Suppressor macrophage (primary cell): Measurements from ENCODE around the gene NOXO1.
"Not testable (repeated sequence)": the region's sequence is repeated elsewhere in the genome, so short reads cannot be mapped to it uniquely, and the experiment has no call there.

Experiments used
- DNase-seq, 4 experiments: peaks; one replicate each; pipeline ENCODE4 v3.0.0-alpha.2; 2020 to 2022

NOXO1 gene

DNA sequence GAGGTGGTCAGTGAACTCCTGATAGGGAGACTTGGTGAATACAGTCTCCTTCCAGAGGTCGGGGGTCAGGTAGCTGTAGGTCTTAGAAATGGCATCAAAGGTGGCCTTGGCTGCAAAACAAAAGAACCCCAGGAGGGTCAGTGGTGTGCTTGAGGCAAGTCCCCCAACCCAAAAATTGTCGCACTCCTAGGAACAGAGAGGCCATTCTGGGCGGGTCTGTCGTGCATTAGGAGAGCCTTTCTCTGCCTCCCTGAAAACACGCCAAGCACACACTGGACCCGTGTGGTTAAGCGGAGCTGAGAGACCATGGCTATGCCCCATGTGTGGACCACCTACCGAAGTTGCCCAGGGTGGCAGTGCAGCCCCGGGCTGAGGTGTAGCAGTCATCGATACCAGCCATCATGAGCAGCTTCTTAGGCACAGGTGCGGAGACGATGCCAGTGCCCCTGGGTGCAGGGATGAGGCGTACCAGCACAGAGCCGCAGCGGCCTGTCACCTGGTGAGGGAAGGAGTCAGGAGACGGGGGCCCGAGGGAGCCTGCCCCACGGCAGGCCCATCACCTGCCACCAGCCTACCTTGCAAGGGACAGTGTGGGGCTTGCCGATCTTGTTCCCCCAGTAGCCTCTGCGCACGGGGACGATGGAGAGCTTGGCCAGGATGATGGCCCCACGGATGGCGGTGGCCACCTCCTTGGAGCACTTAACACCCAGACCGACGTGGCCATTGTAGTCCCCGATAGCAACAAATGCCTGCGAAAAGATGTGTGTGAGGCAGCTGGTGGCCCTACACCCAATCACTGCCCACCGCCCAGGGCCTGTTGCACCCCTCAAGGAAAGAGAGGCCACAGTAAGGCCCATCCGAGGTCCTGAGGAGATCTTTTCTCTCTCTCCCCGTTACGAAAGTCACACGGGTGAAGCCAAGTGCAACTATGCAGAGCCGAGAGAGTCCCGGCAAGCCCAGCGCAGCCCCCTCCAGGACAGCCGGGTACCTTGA lies 18.8 kb downstream of the NOXO1 start:
- not testable (repeated sequence) for DNase-seq

DNA sequence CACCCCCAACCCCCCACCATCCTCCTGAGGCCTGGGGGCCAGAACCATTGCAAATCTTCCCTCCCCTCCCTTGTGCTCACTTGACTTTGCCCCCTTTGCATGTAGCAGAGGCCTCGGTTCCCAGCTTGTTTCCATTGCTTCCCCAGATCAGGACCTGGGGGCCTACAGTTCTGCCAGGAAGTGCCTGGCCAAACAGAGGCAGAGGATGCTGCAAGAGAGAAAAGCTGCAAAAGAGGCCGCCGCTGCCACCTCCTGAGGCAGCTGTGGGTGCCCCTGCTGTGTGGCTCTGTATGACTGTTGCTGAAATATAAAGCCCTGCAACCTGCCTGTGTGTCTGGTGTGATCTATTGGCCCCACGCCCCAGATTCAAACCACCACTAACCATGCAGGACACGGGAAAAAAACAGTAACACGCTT lies 19.6 kb downstream of the NOXO1 start:
- no peak for DNase-seq

DNA sequence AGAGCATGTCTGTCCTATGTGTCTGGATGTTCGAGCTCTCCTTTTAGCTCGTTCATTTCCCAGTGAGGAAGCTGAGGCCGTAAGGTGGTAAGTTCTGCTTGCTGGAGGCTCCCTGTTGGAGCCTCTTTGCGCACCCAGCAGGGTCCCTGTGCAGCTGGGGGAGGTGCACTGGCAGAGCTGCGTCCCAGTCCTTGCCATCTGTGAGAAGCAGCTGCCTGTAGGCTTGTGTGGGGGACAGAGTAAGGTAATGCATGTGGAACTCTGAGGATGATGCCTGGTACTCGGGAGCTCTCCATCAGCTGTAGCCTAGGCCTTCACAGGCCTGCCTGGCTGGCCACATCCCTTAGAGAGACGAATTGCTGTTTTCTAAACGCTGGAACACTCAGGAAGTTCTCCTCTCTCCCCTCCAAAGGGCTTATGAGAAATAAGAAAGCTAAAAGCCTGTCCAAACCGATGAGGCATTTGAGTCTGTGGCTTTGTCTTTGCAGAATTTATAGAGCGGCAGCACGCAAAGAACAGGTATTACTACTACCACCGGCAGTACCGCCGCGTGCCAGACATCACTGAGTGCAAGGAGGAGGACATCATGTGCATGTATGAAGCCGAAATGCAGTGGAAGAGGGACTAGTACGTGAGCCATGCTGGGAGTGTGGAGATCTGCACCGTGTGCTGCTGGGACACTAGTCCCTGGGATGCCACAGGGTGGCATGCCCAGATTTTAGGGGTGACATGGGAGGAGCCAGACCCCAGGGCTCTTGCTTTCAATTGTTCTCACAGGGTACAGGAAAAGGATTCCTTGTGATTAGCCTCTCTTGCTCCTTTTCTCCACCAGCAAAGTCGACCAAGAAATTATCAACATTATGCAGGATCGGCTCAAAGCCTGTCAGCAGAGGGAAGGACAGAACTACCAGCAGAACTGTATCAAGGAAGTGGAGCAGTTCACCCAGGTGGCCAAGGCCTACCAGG lies 20.3 kb downstream of the NOXO1 start:
- DNase-seq = peak in 2 of 4 experiments; percentile 10 to 30

DNA sequence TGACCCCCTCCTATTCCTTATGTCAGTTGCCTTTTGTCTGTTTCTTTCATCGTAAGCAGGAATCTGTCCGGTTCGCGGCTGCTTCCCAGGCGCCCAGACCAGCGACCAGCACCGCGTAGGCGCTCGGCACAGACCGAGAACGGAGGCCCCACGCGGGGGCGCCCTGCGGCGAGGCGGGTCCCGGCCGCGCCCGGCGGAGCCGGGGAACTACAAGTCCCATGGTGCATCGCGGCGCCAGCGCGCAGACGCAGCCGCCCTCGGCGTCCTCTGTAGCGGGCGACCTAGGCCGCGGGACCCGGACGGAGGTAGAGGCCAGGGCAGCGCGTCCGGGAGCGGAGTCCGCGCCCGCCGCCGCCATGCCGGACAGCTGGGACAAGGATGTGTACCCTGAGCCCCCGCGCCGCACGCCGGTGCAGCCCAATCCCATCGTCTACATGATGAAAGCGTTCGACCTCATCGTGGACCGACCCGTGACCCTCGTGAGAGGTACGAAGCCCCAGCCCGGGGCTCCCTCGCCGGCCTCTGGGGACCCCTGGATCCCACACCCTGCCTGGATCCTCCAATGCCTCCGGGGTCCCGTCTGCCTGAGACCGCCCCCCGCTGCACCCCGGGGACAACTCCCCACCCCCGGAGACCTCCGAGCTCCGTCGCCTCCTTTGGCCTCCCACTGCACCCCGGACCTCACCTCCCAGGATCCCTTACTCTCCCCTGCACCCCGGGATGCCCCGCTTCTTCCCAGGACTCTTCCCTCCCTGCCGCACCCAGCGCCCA lies 21.8 kb downstream of the NOXO1 start, which contains the start of gene NDUFB10:
TSS of gene NDUFB10 (plus strand) at position 270 of the 771 bp plus-strand sequence. CDS start at position 357, 87 bp downstream.
- DNase-seq = peak; percentile 95 to 99 (median 96)

DNA sequence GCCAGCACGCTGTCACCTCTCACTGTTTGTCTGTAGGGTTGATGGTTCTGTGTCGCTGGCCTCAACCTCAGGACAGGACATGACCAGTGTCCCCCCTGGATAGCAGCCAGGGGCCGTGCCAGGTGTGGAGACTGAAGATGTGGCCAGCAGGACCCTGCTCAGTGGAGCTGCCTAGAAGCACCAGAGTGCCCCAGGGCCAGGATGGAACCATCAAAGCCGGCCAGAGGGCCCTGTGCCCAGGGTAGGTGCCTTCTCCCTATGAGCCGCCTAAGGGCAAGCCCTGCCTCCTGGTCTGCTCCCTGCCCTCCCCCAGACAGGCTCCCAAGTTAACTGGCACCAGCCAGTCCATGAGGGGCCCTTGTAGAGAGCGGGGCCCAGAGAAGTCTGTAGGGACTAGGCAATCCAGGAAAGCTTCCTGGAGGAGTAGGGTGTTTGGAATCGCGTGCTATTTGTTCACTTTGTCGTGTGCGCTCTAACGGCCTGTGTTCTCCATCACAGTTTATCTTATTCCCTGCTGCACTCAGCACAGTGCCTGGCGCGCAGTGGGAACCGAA lies 22.5 kb downstream of the NOXO1 start:
- no peak for DNase-seq

DNA sequence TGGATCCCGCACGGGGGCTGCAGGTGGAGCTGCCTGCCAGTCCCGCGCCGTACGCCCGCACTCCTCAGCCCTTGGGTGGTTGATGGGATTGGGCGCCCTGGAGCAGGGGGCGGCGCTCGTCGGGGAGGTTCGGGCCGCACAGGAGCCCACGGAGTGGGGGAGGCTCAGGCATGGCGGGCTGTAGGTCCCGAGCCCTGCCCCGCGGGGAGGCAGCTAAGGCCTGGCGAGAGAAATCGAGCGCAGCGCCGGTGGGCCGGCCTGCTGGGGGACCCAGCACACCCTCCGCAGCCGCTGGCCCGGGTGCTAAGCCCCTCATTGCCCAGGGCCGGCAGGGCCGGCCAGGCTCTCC lies 23.2 kb downstream of the NOXO1 start:
- not testable (repeated sequence) for DNase-seq

DNA sequence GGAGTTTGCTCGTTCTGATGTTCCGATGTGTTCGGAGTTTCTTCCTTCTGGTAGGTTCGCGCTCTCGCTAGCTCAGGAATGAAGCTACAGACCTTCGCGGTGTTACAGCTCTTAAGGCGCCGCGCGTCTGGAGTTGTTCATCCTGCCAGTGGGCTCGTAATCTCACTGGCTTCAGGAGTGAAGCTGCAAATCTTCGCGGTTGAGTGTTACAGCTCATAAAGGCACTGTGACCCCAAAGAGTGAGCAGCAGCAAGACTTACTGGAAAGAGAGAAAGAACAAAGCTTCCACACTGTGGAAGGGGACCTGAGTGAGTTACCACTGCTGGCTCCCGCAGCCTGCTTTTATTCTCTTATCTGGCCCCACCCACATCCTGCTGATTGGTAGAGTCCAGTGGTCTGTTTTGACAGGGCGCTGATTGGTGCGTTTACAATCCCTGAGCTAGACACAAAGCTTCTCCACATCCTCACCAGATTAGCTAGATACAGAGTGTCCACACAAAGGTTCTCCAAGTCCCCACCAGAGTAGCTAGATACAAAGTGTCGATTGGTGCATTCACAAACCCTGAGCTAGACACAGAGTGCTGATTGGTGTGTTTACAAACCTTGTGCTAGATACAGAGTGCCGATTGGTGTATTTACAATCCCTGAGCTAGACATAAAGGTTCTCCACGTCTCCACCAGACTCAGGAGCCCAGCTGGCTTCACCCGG lies 23.7 kb downstream of the NOXO1 start:
- DNase-seq = not testable (repeated sequence)

DNA sequence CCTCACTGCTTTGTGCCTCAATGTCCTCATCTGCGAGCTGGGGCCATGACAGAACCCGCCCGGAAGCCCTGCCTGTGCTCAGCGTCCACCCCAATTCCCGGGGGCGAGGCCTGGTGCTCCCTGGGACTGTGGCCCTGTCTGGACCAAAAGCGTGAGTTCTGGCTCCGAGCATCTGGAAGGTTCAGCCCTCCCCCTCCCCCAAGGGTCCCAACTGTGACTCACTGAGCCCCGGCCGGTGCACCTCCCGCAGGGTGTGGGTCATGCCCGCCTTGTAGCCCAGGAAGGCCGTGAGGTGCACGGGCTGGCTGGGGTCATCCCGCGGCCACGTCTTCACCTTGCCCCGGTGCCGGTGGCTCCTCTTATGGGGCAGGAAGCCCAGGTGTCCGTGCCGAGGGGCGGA lies 27.5 kb downstream of the NOXO1 start:
- no peak for DNase-seq

DNA sequence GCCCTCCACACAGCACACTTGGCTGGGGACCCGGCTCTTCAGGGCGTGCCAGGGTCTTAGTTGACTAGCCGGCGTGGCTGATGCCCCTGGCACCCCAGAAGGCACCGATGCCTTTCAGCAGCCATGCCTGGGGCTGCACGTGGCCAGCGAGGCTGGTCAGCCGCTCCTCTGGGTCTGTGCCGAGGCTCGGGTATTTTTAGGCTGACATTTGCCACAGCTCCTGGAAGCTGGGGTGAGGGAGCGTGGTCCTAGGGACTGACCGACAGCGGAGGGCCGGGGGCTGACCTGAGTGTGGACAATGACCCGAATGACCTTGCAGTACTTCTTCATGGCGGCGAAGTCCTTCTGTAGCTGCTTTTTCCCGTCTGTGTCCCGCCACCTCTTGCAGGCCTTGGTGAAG lies 30.7 kb downstream of the NOXO1 start:
- DNase-seq = no peak

DNA sequence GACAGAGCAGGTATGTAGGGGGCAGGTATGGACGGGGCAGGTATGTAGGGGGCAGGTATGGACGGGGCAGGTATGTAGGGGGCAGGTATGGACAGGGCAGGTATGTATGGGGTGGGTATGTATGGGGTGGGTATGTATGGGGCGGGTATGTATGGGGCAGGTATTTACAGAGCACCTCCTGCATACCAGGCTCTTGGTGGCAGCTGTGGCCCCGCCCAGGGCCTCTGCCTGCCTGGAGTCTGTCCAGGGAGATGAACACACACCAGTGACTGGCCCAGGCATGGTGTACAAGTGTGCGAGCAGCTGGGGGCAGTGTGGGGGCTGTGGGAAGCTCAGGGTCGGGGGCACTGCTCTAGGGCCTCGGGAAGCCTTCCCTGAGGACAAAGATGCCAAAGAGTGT lies 31.2 kb downstream of the NOXO1 start:
- no peak for DNase-seq

DNA sequence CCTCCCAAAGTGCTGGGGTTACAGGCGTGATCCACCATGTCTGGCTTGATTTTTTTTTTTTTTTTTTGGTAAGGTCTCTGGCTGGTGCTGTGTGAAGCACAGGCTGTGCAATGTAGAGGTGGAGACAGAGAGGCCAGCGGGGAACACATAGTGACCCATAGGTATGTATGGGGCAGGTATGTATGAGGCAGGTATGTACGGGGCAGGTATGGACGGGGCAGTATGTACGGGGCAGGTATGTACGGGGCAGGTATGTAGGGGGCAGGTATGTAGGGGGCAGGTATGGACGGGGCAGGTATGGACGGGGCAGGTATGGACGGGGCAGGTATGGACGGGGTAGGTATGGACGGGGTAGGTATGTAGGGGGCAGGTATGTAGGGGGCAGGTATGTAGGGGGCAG lies 31.8 kb downstream of the NOXO1 start:
- DNase-seq = no peak

DNA sequence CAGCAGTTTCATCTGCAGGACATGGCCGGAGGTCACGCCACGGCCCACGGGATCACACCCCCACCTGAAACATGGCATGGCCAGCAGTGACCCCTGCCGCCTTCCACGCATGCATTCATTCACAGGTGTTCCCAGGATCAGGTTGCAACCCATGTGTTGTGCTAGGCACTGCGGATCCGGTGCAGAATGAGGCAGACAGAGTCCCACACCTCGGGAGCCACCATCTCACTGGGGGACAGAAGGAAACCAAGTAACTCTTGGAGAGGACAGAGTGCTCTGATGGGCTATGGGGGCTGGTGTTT lies 33.9 kb downstream of the NOXO1 start:
- DNase-seq = no peak

DNA sequence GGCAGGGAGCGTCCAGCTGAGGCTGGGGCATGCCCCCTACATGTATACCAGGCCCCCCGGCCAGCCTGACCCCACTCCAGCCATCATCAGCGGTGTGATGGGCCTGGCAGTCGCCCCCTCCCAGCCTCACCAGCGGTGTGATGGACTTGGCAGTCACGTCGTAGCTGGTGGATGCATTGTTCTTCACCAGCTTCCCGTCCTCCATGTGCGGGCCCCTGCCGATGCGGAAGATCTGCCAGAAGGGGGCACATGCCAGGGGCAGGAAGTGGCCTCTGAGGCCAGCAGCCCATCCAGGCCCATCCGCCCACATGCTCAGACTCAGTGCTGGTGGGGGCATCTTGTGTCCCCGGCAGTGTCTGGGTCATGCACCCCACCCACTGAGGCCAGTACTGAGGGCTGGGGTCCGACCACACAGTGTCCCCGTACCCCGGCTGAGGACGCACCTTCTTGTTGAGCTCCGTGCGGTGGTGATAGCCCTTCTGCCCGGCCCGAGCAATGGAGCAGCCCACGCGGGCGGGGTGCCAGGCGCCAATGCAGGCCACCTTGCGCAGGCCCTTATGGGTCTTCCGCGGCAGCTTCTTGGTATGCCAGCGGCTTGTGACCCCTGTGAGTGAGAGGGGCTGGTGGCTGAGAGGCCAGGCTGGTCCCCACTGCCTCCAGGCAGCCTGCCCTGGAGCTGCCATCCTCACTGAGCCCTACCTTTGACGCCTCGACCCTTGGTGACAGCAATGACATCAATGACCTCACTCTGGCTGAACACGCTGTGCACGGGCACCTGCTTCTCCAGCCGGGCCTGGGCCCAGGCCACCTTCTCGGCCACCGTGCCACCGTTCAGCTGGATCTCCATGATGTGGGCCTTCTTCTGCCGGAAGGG lies 34.5 kb downstream of the NOXO1 start:
- DNase-seq = peak in 1 of 4 experiments; percentile 2

DNA sequence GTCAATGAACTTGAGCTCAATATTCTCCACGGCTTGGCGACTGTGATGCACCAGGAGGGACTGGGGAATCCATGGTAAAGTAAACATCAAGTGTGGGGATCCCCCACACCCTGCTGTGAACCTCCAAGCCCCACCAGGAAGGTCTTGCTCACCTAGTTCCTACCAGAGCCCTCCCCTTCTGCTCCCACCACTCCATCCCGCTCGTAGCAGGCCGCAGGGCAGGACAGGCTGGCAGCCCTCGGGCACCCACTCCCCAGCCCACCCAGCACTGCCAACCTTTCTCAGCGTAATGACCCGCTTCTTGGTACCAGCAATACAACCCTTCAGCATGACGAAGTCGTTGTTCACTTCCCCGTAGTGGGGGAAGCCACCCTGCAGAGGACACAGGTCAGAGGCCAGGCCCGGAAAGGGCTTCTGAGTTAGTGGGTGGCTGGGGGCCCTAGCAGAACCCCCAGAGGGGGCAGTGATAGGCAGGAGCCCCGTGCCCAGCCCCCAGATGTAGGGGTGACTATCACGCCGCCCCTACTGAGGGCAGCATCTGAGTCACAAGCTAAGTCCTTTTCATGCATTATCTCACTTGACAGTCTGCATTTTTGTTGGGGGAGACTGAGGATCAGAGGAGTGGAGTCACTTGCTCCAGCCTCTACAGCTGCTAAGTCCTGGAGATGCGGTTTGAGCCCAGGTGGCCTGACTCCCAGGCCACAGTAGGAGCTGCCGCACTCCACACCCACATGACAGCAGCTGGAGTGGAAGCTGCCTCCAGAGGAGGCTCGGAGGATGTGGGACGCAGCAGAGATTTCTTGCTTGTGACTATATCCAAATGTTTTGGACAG lies 35.5 kb downstream of the NOXO1 start:
- DNase-seq = no peak

DNA sequence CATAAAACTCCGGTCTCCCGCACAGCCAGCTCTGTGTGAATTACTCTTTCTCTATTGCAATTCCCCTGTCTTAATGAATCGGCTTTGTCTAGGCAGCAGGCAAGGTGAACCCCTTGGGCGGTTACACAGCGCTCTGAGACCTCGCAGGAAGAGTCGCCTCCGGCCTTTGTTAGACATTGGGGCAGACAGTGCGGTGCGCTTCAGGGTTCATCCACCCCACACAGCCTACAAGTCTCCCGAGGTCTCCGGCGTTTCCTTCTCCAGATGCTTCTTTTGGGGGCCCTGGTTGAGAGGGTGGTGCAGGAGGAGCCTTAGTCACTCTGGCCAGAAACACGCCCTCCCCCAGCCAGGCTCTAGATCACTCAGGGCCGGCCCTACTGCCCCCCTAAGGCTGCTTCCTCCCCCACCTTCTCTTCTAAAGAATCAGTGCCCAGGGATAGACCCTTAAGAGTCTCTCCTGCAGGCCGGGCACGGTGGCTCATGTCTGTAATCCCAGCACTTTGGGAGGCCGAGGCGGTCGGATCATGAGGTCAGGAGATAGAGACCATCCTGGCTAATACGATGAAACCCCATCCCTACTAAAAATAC lies 36.6 kb downstream of the NOXO1 start:
- DNase-seq = no peak

DNA sequence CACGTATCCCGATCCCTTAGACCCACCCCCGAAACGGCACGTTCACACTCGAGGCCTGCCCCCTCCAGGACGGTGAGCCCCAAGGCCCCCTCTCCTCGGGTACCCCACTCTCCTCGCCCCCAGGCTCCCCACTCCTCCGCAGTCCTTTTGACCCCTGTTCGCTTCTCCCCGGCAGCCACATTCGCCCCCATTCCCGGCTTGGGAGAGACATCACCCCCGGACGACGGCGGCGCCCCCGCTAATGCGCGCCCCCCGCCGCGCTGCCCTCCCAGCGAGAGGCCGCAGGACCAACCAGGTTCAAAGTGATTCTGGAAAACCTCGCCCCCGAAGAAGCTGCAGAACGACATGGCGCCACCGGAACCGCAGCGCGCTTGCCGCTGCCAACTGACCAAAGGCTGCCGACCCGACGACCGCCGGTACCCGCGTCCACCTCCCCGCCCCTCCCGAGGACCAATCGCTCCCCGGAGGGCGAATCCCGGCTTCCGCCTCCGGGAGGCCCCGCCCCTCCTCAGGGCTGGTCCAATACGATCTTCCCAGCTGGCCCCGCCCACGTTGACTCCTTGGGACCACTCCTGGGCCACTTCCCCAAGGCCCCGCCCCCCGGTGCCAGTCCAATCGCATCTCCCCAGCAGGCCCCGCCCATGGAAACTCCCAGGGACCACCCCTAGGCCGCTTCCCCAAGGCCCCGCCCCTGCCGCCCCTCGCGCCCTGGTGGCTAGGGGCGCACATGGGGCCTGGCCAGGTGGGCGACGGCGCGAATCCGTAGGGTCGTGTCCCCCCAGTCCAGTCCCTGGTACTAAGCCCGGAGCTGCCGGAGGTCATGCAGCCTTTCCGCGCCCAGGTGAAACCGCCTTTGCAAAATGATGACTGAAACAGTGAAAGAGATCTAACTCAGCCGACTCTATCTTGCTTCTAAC lies 38.2 kb downstream of the NOXO1 start, which contains the start of gene MSRB1:
TSS of gene MSRB1 (minus strand) at position 390 of the 917 bp plus-strand sequence. CDS start at position 347, 43 bp downstream.
- DNase-seq = peak; percentile 100

DNA sequence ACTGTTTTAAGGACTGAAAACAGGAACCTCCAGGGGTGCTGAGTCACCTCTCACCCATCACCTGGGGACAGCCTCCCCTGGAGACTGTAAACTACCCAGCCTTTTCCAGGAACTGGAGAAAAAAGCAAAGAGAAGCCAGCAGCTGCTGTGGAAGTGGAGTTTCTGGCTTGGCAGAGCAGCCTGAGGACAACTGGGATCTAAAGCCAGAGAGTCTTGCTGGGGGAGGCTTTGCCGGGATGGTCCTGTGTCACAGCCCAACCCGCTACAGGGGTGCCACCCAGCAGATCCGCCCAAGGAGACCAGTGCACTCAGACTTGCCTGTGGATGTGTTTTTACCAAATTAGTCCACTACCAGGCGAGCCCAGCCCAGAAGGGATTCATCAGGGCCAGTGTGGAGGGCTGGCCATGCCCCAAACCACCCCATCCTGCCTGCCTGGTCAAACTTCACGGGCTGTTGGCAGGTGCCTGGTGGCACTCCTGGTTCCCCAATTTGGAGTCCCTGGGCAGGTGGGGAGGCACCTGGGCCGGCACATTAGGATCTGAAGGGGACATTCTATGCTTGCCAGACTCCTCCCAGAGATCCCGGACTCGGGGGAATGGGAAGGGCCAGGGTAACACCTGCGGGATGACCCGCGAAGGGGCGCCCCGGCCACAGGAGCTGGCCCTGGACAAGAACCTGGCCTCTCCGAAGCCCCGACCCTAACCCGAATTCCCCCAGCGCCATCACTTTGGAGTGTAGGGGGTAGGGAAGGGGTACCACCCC lies 39.0 kb downstream of the NOXO1 start:
- DNase-seq = peak in 3 of 4 experiments; percentile 52 to 75 (median 71)
